Measurements from ENCODE around the gene PPP6R3. TPM values are rescaled to one million over a fixed set of nuclear protein-coding genes. Genes with fewer than 3 reads are reported as not detected.

Gene PPP6R3
- total RNA-seq, 4 donors from 2014 or later: 238 to 334 (median 268) TPM

- no peaks in the 10 kb centered on the region for H3K27me3 ChIP-seq
- H3K4me1 ChIP-seq: peaks cover 44 to 48% of the 10 kb centered on the region in 2 donors
- intact Hi-C loops (cut with DNase I): no loop called here
- TF ChIP-seq POLR2A (IDR thresholded peaks at IDR 0.05): no peak
- TF ChIP-seq, protein P1, sequence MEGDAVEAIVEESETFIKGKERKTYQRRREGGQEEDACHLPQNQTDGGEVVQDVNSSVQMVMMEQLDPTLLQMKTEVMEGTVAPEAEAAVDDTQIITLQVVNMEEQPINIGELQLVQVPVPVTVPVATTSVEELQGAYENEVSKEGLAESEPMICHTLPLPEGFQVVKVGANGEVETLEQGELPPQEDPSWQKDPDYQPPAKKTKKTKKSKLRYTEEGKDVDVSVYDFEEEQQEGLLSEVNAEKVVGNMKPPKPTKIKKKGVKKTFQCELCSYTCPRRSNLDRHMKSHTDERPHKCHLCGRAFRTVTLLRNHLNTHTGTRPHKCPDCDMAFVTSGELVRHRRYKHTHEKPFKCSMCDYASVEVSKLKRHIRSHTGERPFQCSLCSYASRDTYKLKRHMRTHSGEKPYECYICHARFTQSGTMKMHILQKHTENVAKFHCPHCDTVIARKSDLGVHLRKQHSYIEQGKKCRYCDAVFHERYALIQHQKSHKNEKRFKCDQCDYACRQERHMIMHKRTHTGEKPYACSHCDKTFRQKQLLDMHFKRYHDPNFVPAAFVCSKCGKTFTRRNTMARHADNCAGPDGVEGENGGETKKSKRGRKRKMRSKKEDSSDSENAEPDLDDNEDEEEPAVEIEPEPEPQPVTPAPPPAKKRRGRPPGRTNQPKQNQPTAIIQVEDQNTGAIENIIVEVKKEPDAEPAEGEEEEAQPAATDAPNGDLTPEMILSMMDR (IDR thresholded peaks at IDR 0.05): no peak
- peaks cover 8 to 18% of the 10 kb centered on the region in 2 donors for H3K36me3 ChIP-seq
- no peaks in the 10 kb centered on the region for H3K9me3 ChIP-seq
- DNase-seq: no peak
- WGBS, 2 donors: 85 to 96% methylated on average over 6 of the region's 6 CpGs
- H3K4me3 ChIP-seq (replicated peaks in 1 of 3): no peak overlapping the region
- peak overlapping the region in 1 of 3 donors; percentile 4 for H3K27ac ChIP-seq
Measured at GRCh38 chr11:68584991-68585524, 124.5 kb downstream of the PPP6R3 start.

DNA sequence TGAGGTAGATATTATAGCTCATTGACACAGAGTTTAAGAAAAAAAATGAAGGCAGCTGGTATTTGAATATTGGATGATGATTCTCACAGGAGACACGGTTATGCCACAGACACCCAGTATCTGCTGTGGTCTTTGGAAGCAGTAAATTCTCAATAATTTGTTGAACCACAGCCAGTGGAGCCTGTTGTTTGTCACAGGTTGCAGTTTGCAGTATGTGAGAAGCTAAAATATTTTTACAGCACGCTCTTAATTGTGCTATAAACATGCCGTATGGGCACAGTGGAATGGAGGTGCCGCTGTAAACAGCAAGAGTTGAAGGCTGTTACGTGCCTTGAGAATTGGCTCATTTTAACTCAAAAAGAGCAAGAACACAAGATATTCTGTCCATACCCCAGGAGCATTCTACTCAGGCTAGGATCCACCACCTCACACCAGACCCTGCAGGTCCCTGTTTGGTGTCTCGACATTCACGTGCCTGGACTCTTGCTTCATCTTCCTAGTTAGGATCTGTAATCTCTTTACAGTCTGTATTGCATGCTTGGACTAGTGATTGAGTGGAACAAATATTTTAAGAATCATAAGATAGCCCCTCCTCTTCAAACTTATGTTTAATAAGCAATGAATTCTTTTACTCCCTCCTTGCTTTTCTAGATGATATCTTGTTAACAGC lies 129.1 kb downstream of the PPP6R3 start:
- H3K27ac ChIP-seq: no peak overlapping the region
- intact Hi-C loops (cut with DNase I): no loop called here
- H3K4me1 ChIP-seq: peaks cover 5 to 6% of the 10 kb centered on the region in 2 donors
- H3K36me3 ChIP-seq: peaks cover 36 to 56% of the 10 kb centered on the region in 2 donors
- H3K9me3 ChIP-seq: no peaks in the 10 kb centered on the region
- WGBS, 2 donors: 94 to 96% methylated on average over 7 of the region's 7 CpGs
- no peak overlapping the region for H3K4me3 ChIP-seq (replicated peaks in 1 of 3)
- H3K27me3 ChIP-seq: no peaks in the 10 kb centered on the region
- DNase-seq: no peak
- TF ChIP-seq, protein P1 (IDR thresholded peaks at IDR 0.05): no peak
- no peak for TF ChIP-seq POLR2A (IDR thresholded peaks at IDR 0.05)

- DNase-seq: no peak
- no peaks in the 10 kb centered on the region for H3K9me3 ChIP-seq
- intact Hi-C loops (cut with DNase I): no loop called here
- no peak overlapping the region for H3K4me3 ChIP-seq (replicated peaks in 1 of 3)
- 94 to 97% methylated on average over 5 of the region's 5 CpGs for WGBS, 2 donors
- H3K36me3 ChIP-seq: peaks cover 46 to 61% of the 10 kb centered on the region in 2 donors
- TF ChIP-seq, protein P1 (IDR thresholded peaks at IDR 0.05): no peak
- TF ChIP-seq POLR2A (IDR thresholded peaks at IDR 0.05): no peak
- H3K27ac ChIP-seq: no peak overlapping the region
- no peaks in the 10 kb centered on the region for H3K4me1 ChIP-seq
- H3K27me3 ChIP-seq: no peaks in the 10 kb centered on the region
Measured at GRCh38 chr11:68591719-68592118, 131.2 kb downstream of the PPP6R3 start.

GRCh38 chr11:68593441-68593840 lies 132.9 kb downstream of the PPP6R3 start:
- intact Hi-C loops (cut with DNase I): no loop called here
- Histone ChIP-seq H3K27me3 (no peaks in the 10 kb centered on the region), H3K9me3 (no peaks in the 10 kb centered on the region), H3K36me3 (peaks cover 49 to 66% of the 10 kb centered on the region in 2 donors), H3K4me3 (replicated peaks in 1 of 3) (no peak overlapping the region), H3K27ac (no peak overlapping the region), H3K4me1 (peaks cover 0 to under 1% of the 10 kb centered on the region in 2 donors)
- DNase-seq: no peak
- TF ChIP-seq, protein P1 (IDR thresholded peaks at IDR 0.05): no peak
- TF ChIP-seq POLR2A (IDR thresholded peaks at IDR 0.05): no peak
- 79 to 88% methylated on average over 2 of the region's 2 CpGs for WGBS, 2 donors

- Histone ChIP-seq H3K4me3 (replicated peaks in 1 of 3) (no peak overlapping the region), H3K4me1 (peaks cover 5 to 7% of the 10 kb centered on the region in 2 donors), H3K36me3 (peaks cover 47 to 68% of the 10 kb centered on the region in 2 donors), H3K9me3 (no peaks in the 10 kb centered on the region), H3K27me3 (no peaks in the 10 kb centered on the region), H3K27ac (no peak overlapping the region)
- no peak for DNase-seq
- WGBS, 2 donors: 95% methylated on average over 4 of the region's 4 CpGs
- TF ChIP-seq POLR2A (IDR thresholded peaks at IDR 0.05): no peak
- TF ChIP-seq, protein P1 (IDR thresholded peaks at IDR 0.05): peak in 2 of 6 experiments; percentile 21 to 26
- intact Hi-C loops (cut with DNase I): no loop called here
Measured at GRCh38 chr11:68594123-68594522, 133.6 kb downstream of the PPP6R3 start.

Data from thyroid gland (tissue), 4 donors.